ENCODE results near the gene EDC4.

- TF ChIP-seq POLR2A (IDR thresholded peaks at IDR 0.05; ENCODE audit: low read length) (no peak), ELK1 (IDR thresholded peaks at IDR 0.05; ENCODE audit: low read depth, low read length) (no peak), CTCF (IDR thresholded peaks at IDR 0.05) (no peak), POLR2AphosphoS2 (conservative IDR thresholded peaks at IDR 0.05; ENCODE audit: low read length) (no peak), KDM5A (IDR thresholded peaks at IDR 0.05) (no peak), RAD21 (conservative IDR thresholded peaks at IDR 0.05 in 1 of 2, IDR thresholded peaks at IDR 0.05 in 1 of 2) (no peak), NR3C1 (IDR thresholded peaks at IDR 0.05) (no peak), EP300 (IDR thresholded peaks at IDR 0.05) (no peak), CEBPB (IDR thresholded peaks at IDR 0.05) (no peak), MAZ (IDR thresholded peaks at IDR 0.05; ENCODE audit: borderline replicate concordance, low read depth, low read length) (no peak), JUNB (IDR thresholded peaks at IDR 0.05) (no peak)
These were observed 50.7 kb downstream of the EDC4 start for GRCh38 chr16:67923414-67924116.

All from A549 (cell line).